GM13976 (cell line): ENCODE data around the gene CST8.

Source experiments
- DNase-seq: peaks from one replicate; pipeline ENCODE4 v3.0.0; 2012; ENCODE audit warnings: low spot score
- in situ Hi-C: fragments of 300-500 bp; cut with MboI; formaldehyde crosslinking; loops from one replicate; pipeline ENCODE4 v1.12.0; 2022; ENCODE audit warnings: low sequenced_read_pairs, mixed read lengths, inconsistent platforms; ENCODE audit not compliant: unreplicated experiment
- TF ChIP-seq, protein P1 (sequence below): IDR thresholded peaks from 2 replicates; pipeline ENCODE4 v1.5.1; 2012; ENCODE audit warnings: borderline replicate concordance, mild to moderate bottlenecking; ENCODE audit not compliant: insufficient read depth; ENCODE audit errors: extremely low read depth, missing control alignments, control extremely low read depth

The CST8 gene, protein sequence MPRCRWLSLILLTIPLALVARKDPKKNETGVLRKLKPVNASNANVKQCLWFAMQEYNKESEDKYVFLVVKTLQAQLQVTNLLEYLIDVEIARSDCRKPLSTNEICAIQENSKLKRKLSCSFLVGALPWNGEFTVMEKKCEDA

DNA sequence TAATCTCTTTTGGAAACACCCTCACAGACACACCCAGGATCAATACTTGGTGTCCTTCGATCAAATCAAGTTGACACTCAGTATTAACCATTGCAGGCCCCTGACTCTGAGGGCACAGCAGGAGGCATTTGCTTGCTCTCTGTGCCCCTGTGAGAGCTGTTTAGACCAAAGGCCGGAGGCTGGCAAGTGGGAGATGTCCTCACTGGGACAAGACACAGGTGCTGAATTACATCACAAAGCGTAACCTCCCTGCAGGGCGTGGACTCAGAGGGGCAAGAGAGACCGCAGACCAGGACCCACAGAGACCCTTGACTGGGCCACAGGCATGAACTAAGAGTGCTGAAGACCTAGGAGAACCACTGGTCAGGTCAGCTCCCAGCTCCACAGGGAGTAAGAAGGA is at the start of gene CST8:
CST8 (plus strand) TSS at position 301 of the 400 bp plus-strand sequence. CDS start 551 bp downstream, outside the sequence.
- DNase-seq = no peak
- TF ChIP-seq, protein P1, sequence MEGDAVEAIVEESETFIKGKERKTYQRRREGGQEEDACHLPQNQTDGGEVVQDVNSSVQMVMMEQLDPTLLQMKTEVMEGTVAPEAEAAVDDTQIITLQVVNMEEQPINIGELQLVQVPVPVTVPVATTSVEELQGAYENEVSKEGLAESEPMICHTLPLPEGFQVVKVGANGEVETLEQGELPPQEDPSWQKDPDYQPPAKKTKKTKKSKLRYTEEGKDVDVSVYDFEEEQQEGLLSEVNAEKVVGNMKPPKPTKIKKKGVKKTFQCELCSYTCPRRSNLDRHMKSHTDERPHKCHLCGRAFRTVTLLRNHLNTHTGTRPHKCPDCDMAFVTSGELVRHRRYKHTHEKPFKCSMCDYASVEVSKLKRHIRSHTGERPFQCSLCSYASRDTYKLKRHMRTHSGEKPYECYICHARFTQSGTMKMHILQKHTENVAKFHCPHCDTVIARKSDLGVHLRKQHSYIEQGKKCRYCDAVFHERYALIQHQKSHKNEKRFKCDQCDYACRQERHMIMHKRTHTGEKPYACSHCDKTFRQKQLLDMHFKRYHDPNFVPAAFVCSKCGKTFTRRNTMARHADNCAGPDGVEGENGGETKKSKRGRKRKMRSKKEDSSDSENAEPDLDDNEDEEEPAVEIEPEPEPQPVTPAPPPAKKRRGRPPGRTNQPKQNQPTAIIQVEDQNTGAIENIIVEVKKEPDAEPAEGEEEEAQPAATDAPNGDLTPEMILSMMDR = no peak
- in situ Hi-C loops = no loop called here

DNA sequence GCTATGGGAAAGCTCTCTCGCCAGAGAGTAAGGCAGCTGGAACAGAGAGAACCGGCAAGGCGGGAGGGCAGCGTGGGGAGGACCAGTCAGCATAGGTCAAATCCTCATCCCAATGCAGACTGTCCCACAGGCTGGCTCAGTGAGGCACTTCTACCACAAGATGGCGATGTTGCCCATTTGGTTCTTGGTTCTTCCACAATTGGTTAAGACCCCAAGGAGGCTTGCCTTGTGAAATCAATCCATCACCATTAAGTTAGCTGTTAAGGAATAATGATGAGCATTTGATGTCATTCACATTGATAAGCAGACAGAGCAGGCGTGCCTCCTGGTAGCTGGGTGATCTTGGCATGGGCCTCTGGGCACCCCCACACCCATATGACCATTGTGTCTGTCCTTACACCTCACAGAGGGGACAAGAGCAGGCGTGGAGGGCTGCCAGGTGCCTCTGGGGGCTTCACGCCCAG is 49.0 kb upstream of the CST8 start:
- DNase-seq = peak; percentile 82
- TF ChIP-seq, protein P1 = peak; percentile 85
- in situ Hi-C loops = loop anchor here (10.0 kb wide), 1 partner anchor 163 kb away; the partner anchor contains the start of gene CST9

DNA sequence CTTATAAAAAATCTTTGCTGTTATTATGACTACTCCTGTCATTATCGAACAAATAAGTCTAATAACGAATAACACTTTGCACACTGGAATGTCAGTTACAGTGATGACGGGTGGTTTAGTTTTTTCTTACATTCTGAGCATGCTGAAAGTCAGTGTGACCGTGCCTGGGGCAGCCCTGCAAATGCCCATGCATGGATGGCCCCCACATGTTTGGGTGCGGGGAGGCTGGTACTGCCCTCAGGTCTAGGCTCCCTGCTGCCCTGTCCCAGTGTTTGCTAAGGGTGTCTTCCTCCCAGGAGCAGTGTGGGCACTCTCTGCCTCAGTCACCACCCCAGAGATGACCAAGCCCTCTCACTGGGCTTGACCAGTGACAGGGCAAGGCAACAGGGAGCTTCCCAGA is 48.5 kb upstream of the CST8 start:
- in situ Hi-C loops = loop anchor here (10.0 kb wide), 1 partner anchor 162 kb away; the partner anchor contains the start of gene CST9
- DNase-seq = no peak
- TF ChIP-seq, protein P1 = no peak

DNA sequence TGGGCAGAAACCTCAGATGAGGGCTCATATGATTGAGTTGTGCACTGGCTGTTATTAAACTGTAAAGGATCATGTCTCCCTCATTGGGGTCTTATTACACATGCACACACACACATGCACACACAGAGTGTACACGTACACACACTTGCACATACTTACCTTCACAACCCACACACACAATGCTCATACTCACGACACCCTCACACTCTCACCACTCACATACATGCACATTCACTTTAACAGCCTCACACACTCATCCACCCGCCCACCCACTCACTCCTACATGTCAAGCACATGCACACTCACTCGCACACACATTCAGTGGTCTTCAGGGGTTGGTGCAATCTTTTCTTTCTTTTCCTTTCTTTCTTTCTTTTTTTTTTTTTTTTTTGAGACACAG is 46.1 kb upstream of the CST8 start:
- in situ Hi-C loops = loop anchor here (10.0 kb wide), 1 partner anchor 160 kb away; the partner anchor contains the start of gene CST9
- DNase-seq = no peak
- TF ChIP-seq, protein P1 = no peak

DNA sequence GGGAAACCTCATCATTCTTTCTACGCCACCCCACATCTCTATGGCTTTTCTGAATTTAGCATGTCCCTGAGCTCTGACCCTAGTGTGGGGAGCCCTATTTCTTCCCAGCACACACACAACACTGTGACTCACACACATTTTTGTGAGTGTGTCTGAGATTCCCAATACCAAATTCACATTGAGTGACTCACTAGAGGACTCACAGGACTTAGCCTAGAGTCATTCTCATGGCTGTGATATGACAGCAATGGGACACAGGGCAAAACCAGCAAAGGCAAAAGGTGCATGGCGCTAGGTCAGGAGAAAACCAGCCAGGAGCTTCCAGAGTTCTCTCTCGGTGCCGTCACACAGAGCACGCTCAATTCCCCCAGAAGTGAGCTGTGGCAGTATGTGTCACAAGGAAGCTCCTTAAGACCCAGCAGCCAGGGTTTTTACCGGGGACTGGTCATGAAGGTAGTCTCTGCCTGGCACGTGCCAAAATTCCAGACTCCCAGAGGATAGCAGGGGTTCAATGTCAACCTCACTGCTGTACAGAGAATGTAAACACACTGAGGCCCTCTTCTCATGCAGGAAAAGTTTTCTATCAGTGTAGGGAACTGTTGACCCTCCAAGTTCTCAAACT is 45.2 kb upstream of the CST8 start:
- no peak for DNase-seq

DNA sequence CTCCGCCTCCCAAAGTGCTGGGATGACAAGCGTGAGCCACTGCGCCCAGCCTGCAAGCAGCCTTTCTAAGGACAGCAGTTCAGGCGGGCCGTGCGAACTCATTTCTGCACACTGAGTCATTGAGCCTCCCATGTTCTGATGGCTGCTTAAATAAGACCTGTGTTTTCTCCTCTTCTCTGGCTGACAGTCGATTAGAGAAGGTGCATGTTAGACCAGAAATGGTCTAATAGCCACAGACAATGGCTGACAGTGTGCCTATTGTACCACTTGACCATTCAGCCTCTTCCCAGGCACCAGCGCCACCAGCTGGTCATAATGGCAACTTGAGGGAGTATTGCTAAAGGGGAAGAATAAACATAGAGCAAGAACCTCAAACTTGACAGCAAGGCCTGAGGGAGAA is 44.4 kb upstream of the CST8 start:
- TF ChIP-seq, protein P1 = peak; percentile 48

More for the DNA sequence above, 45.2 kb upstream of the CST8 start:
- in situ Hi-C loops = loop anchor here (10.0 kb wide), 1 partner anchor 159 kb away; the partner anchor contains the start of gene CST9
- TF ChIP-seq, protein P1 = no peak

More for the DNA sequence above, 44.4 kb upstream of the CST8 start:
- in situ Hi-C loops = loop anchor here (10.0 kb wide), 1 partner anchor 158 kb away; the partner anchor contains the start of gene CST9
- peak; percentile 74 for DNase-seq
